Measurements from ENCODE around the gene PCCA.
A peak's percentile ranks its signal among the peaks of the same experiment; 100 is the strongest.
"Not testable (repeated sequence)": the region's sequence is repeated elsewhere in the genome, so short reads cannot be mapped to it uniquely, and the experiment has no call there.

PCCA gene

GRCh38 chr13:100364591-100364990 is 275.7 kb downstream of the PCCA start:
- no peak for DNase-seq

DNA sequence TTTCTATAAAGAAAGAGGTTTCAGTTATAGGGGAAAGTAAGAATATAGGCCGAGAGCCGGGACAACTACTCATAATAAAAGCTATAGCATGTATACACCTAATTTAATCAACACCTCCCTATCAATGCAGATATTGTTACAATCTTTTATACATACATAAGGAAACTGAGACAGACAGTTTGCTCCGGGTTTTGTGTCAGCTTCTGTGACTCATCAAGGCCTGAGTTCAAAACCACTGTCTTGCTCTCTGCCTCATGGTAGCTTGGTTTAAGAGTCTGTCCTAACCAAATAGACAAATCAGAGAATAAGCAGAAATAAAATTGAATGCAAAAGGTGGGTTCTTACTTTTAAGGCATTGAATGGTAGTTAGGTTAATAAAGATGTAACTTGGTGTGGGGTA is 276.8 kb downstream of the PCCA start:
- DNase-seq, result no peak

GRCh38 chr13:100378533-100378932 is 289.6 kb downstream of the PCCA start:
- no peak for DNase-seq

GRCh38 chr13:100381595-100382224 is 292.8 kb downstream of the PCCA start:
- DNase-seq, result no peak

DNA sequence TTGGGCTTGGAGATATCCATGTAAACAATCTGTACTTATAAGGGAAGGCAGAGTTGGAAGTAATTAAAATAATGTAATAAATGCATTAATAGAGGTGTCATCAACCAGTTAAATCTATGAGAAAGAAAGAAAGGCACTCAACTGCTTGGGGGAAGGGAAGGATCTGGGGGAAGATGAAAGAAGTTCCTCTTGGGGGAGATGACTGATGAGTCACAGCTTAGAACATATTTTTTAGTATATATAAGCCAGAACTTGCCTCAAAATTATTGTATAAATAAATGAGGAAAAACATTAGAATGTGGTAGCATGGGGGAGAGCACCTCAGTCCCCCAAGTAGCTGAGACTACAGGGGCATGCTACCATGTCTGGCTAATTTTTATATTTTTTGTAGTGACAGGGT is 293.9 kb downstream of the PCCA start:
- no peak for DNase-seq

DNA sequence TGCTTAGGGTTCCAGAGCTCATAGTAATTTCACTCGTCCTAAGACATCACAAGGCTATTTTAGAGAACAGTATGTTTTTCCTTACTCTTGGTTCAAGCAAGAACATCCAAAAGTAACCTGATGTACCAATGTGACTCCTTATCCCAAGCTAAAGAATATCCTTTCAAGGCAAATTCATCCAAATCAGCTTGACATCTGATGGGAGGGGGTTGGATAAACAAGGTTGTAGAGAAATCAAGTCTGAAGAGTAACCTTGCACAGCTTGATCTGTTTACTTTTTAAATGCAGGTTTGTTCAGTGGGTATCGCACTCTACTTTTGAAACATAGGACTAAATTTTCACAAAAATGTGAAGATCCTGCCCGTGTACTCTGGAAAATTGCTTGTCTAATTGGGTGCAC is 298.5 kb downstream of the PCCA start:
- no peak for DNase-seq

DNA sequence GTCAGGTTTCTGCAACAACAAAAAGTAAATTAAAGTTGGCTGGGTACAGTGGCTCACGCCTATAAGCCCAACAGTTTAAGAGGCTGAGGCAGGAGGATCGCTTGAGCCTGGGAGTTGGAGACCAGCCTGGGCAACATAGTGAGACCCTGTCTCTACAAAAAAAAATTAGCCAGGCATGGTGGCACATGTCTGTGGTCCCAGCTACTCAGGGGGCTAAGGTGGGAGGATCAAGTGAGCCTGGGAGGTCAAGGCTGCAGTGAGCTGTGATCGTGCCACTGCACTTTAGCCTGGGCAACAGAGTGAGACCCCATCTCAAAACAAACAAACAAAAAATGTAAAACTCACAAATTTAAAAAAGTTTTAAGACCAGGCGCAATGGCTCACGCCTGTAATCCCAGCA is 299.3 kb downstream of the PCCA start:
- DNase-seq, result not testable (repeated sequence)

- DNase-seq, result no peak
Observed at GRCh38 chr13:100388923-100389322, 300.0 kb downstream of the PCCA start.

DNA sequence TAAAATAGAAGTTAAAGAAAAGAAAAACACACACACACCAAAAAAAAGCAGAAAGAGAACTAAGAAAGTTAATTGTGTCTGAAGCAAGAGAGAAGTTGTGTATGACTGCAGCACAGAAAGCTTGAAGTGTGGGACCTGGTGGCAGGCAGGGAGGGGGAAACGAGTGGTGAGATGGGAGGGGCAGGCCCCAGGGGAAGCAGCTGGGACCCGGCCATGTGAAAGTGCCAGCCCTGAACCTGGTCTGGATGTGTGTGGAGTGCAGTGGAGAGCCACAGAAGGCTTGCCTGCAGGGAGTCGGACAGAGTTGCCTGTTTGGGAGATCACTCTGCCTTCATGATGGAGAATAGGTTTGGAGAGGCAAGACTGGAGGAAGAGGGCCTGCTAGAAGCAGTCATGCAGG is 300.7 kb downstream of the PCCA start:
- no peak for DNase-seq

DNA sequence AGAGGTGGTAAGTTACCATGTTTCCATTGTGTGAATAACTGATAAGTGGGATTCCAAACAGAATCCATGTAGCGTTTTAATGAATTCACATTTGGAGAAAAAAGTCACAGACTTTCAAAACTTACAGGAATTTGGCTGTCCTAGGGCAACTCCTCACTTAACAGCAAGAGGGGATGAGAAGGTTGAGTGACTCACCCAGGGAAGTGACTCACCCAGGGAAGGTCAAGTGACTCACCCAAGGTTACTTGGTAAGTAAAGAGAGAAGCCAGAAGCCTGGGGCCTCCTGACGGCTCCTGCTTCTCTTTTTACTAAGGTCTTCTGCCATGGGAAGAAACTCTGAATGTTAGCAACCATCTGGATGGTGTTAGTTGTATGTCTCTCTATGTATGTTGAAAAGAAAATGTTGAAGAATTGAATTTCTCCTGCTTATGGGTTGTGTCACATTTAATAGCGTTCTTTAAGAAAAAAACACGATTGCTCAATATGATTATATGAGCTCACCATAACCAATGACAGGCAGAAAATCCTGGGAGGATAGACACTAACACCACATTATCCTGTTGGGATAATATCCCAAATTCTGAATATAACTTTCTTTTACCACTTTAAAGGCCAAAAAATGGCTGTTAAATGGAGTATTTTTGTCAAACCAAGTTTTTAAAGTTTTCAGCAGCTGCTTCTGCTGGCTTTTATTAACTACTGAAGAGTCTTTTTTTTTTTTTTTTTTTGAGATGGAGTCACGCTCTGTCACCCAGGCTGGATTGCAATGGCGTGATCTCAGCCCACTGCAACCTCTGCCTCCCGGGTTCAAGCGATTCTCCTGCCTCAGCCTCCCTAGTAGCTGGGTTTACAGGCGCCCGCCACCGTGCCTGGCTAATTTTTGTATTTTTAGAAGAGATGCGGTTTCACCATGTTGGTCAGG is 304.1 kb downstream of the PCCA start:
- peak; percentile 83 for DNase-seq

GRCh38 chr13:100394005-100394695 is 305.3 kb downstream of the PCCA start:
- DNase-seq, result no peak

- DNase-seq, result no peak
Observed at GRCh38 chr13:100395698-100396373, 306.9 kb downstream of the PCCA start.

DNA sequence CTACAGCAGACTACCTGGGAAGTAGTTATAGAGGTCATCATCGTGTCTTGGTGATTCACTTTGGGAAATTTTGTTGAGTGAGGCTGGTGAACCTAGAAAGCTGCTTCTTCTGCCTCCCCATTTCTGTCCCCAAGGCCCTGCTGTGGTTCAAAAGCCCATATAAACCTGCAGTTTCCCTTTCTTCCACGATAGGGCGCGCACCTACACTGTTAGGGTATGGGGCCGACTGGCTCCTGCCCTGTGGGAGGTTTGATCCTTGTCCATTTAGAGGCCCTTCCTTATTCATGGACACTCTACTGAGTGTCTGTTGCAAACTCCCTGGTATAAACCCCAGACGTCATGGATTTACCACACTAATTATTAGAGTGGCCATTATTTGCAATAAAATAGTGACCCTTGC is 307.9 kb downstream of the PCCA start:
- no peak for DNase-seq

- no peak for DNase-seq
Observed at GRCh38 chr13:100397627-100398026, 308.7 kb downstream of the PCCA start.

GRCh38 chr13:100398360-100398759 is 309.5 kb downstream of the PCCA start:
- DNase-seq, result no peak

DNA sequence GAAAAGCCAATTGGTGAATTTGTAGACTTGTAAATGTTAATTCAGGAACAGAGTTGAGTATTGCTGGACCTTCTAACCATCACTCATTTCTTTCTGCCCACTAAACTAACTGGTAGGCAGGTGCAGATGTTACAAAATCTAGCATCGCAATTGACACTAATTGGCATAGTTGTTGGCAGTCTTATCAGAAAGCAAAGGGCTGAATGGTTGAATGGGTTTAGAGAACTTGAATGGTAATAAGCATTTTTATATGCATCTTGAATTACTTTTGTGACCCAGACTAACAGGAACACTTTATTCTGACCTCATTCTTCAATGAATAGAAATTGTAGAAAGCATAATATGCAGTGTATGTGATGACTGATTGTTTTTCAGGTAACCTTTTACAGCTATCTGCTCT is 310.6 kb downstream of the PCCA start:
- DNase-seq, result no peak

DNA sequence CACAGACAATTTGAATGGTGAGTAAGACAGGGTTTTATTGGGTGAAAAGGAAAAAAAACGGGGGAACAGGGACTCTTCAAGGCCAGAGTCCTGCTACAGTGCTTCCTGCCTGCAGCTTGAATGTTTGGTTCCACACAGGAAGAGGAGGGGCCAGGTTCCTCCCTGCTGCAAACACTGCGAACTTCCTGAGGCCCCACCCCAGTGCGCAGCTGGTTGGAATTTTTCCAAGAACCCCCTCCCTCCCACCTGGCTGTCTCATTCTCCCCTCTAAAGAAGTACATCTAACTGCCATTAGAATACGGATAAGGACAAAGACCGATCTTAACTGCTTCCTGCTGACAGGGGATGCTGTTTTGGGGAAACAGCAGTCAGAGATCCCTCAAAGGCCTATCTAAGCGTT is 314.8 kb downstream of the PCCA start:
- no peak for DNase-seq

- DNase-seq, result no peak
Observed at GRCh38 chr13:100409132-100409531, 320.2 kb downstream of the PCCA start.

DNA sequence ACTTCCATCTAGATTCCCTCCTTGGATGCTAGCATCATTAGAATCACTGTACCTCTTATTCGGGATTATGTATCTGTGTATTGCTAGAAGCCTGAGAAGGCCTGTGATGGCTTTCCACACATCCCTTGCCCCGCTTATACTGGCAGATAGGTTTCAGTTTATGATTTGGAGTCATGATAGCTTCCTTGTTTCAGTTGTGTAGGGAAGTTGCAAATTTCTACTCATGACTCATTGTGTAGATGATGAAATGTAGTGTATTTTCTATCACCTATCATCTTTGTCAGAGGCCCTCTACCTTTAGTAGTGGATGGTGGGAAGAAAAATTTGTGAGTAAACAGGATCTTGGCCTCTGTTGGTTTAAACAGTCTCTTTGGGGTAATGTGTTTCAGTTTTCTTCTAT is 334.5 kb downstream of the PCCA start:
- DNase-seq, result no peak

- DNase-seq, result no peak
Observed at GRCh38 chr13:100428986-100429385, 340.1 kb downstream of the PCCA start.

- DNase-seq, result no peak
Observed at GRCh38 chr13:100432611-100433010, 343.7 kb downstream of the PCCA start.

GRCh38 chr13:100433475-100433874 is 344.6 kb downstream of the PCCA start:
- DNase-seq, result no peak

Data from activated effector memory CD4-positive, alpha-beta T cell treated with anti-CD3 and anti-CD28 coated beads, Interleukin-2, amount 50 U/mL, for 16 hours (primary cell).